ENCODE measurements around the gene ARHGAP44. TPM values are rescaled to one million over a fixed set of nuclear protein-coding genes. Genes with fewer than 3 reads are reported as not detected.

Gene ARHGAP44
- total RNA-seq, 1 donor from 2014 or later = 17.5 TPM

DNA sequence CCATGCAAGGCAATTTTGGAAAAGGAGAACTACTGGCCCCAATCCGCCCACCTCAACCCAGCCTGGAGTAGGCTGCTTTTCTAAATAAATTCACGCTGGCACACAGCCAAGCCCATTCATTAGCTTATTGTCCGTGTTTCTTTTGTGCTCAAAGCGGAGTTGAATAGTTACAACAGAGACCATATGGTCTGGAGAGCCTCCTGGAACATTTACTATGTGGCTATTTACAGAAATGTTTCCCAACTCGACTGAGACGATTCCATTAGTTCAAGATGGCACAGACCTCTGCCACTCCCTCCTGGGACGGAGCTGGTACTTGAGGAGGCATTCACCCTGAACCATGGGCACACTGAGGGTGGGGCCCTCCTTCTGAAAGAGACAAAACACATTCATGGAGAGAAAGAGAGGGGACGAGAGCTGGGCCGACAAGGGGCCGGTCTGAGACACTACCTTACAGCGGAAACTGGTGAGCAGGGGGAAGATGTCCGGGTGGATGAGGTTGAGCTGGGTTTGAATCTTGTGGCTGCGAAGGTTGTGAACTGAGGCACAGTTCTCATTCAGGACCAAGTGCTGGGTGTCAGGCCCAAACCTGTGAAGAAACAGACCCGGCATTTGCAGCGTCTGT lies 212.8 kb downstream of the ARHGAP44 start:
- Mint-ChIP-seq H3K4me3 (ENCODE audit: unreplicated experiment) (no peak overlapping the region), H3K36me3 (ENCODE audit: unreplicated experiment) (no peaks in the 10 kb centered on the region), H3K9me3 (ENCODE audit: unreplicated experiment) (no peaks in the 10 kb centered on the region), H3K4me1 (ENCODE audit: low read depth, unreplicated experiment) (no peaks in the 10 kb centered on the region), H3K27me3 (ENCODE audit: unreplicated experiment) (peaks cover 2% of the 10 kb centered on the region), H3K27ac (ENCODE audit: unreplicated experiment) (no peak overlapping the region)
- DNase-seq = no peak
- TF ChIP-seq, protein P1, sequence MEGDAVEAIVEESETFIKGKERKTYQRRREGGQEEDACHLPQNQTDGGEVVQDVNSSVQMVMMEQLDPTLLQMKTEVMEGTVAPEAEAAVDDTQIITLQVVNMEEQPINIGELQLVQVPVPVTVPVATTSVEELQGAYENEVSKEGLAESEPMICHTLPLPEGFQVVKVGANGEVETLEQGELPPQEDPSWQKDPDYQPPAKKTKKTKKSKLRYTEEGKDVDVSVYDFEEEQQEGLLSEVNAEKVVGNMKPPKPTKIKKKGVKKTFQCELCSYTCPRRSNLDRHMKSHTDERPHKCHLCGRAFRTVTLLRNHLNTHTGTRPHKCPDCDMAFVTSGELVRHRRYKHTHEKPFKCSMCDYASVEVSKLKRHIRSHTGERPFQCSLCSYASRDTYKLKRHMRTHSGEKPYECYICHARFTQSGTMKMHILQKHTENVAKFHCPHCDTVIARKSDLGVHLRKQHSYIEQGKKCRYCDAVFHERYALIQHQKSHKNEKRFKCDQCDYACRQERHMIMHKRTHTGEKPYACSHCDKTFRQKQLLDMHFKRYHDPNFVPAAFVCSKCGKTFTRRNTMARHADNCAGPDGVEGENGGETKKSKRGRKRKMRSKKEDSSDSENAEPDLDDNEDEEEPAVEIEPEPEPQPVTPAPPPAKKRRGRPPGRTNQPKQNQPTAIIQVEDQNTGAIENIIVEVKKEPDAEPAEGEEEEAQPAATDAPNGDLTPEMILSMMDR (IDR thresholded peaks at IDR 0.05; ENCODE audit: partially characterized antibody, unreplicated experiment) = no peak

DNA sequence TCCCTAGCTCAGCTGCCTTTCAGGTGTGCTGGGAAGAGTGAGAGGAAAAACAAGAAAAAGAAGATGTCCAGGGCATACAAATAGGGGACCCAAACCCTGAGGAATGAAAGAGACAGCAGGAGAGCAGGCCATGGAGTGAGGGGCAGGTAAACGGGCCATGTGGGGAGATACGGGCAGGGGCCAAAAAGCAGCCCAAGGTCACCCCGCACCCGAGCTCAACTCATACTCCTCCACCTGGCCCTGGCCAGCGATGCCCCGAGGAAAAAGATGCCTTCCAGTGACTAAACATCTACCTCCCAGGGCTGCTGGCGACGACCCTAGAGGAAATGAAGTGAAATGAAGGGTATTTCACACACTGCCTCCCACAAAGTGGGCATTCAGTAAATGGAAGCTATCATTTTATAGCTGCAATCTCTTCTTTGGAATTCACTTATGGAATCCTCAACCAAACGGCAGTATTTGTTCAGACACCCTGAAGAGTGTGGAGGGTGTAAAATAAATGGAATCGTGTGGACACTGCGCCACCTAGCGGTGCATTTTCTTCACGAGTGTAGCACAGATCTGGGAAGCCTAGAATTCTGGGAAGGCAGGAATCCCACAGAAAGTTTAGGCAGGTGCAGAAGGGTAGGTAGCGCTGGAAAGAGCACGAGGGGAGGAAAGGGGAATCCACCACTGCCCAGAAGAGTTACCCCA lies 213.6 kb downstream of the ARHGAP44 start:
- DNase-seq = peak; percentile 88
- no peak overlapping the region for H3K27ac Mint-ChIP-seq (ENCODE audit: unreplicated experiment)
- H3K4me1 Mint-ChIP-seq (ENCODE audit: low read depth, unreplicated experiment) = no peaks in the 10 kb centered on the region
- no peaks in the 10 kb centered on the region for H3K36me3 Mint-ChIP-seq (ENCODE audit: unreplicated experiment)
- no peaks in the 10 kb centered on the region for H3K9me3 Mint-ChIP-seq (ENCODE audit: unreplicated experiment)
- peaks cover 2% of the 10 kb centered on the region for H3K27me3 Mint-ChIP-seq (ENCODE audit: unreplicated experiment)
- TF ChIP-seq, protein P1 (IDR thresholded peaks at IDR 0.05; ENCODE audit: partially characterized antibody, unreplicated experiment) = peak; percentile 93
- no peak overlapping the region for H3K4me3 Mint-ChIP-seq (ENCODE audit: unreplicated experiment)

DNA sequence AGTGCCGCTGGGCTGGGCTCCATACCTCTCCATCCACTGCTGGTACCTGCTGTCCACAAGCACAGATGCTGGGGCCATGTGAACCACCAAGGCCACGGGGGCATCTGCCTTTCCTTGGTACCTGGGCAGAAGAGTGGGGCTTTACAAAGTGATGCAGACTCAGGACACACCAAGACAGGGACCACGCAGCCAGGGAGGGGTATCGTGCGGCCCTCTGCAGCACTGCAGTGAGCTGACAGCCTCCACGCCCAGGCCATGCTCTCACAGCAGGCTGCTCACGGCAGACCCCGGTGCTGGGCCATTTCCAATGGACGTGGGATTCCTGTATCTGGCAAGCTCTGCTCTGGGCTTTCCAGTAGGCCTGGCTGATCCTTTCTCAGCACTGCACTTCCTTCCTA lies 214.2 kb downstream of the ARHGAP44 start:
- Mint-ChIP-seq H3K27me3 (ENCODE audit: unreplicated experiment) (peaks cover 2% of the 10 kb centered on the region), H3K27ac (ENCODE audit: unreplicated experiment) (no peak overlapping the region), H3K4me3 (ENCODE audit: unreplicated experiment) (no peak overlapping the region), H3K9me3 (ENCODE audit: unreplicated experiment) (no peaks in the 10 kb centered on the region), H3K4me1 (ENCODE audit: low read depth, unreplicated experiment) (no peaks in the 10 kb centered on the region), H3K36me3 (ENCODE audit: unreplicated experiment) (no peaks in the 10 kb centered on the region)
- no peak for DNase-seq
- TF ChIP-seq, protein P1 (IDR thresholded peaks at IDR 0.05; ENCODE audit: partially characterized antibody, unreplicated experiment) = peak; percentile 49

- H3K27me3 Mint-ChIP-seq (ENCODE audit: unreplicated experiment) = peaks cover 2% of the 10 kb centered on the region
- H3K4me3 Mint-ChIP-seq (ENCODE audit: unreplicated experiment) = no peak overlapping the region
- H3K36me3 Mint-ChIP-seq (ENCODE audit: unreplicated experiment) = no peaks in the 10 kb centered on the region
- H3K9me3 Mint-ChIP-seq (ENCODE audit: unreplicated experiment) = no peaks in the 10 kb centered on the region
- H3K4me1 Mint-ChIP-seq (ENCODE audit: low read depth, unreplicated experiment) = no peaks in the 10 kb centered on the region
- TF ChIP-seq, protein P1 (IDR thresholded peaks at IDR 0.05; ENCODE audit: partially characterized antibody, unreplicated experiment) = no peak
- DNase-seq = no peak
- no peak overlapping the region for H3K27ac Mint-ChIP-seq (ENCODE audit: unreplicated experiment)
These were observed 214.6 kb downstream of the ARHGAP44 start for GRCh38 chr17:13003927-13004326.

GRCh38 chr17:13004336-13004735 lies 215.0 kb downstream of the ARHGAP44 start:
- DNase-seq = no peak
- H3K27ac Mint-ChIP-seq (ENCODE audit: unreplicated experiment) = no peak overlapping the region
- H3K36me3 Mint-ChIP-seq (ENCODE audit: unreplicated experiment) = no peaks in the 10 kb centered on the region
- H3K9me3 Mint-ChIP-seq (ENCODE audit: unreplicated experiment) = no peaks in the 10 kb centered on the region
- H3K27me3 Mint-ChIP-seq (ENCODE audit: unreplicated experiment) = peaks cover 2% of the 10 kb centered on the region
- TF ChIP-seq, protein P1 (IDR thresholded peaks at IDR 0.05; ENCODE audit: partially characterized antibody, unreplicated experiment) = no peak
- H3K4me3 Mint-ChIP-seq (ENCODE audit: unreplicated experiment) = no peak overlapping the region
- H3K4me1 Mint-ChIP-seq (ENCODE audit: low read depth, unreplicated experiment) = no peaks in the 10 kb centered on the region

Data from glutamatergic neuron (in vitro differentiated cells).